22Rv1 (cell line): Measurements from ENCODE around the gene U2SURP.
"Not testable (repeated sequence)": the region's sequence is repeated elsewhere in the genome, so short reads cannot be mapped to it uniquely, and the experiment has no call there.

Experiments used
- H3K27ac ChIP-seq: fragments of 450-650 bp; 2 replicates; pipeline ENCODE4 v1.5.1; 2017
- CTCF ChIP-seq: fragments of 450-650 bp; IDR thresholded peaks from 2 replicates; pipeline ENCODE4 v1.5.1; 2017; ENCODE audit warnings: mild to moderate bottlenecking
- ZFX ChIP-seq: fragments of 450-650 bp; IDR thresholded peaks from 2 replicates; pipeline ENCODE4 v1.6.1; 2017; ENCODE audit warnings: antibody characterized with exemption, borderline replicate concordance

Gene U2SURP

GRCh38 chr3:143065364-143065763, 64.0 kb downstream of the U2SURP start:
- H3K27ac ChIP-seq, result no peak overlapping the region
- TF ChIP-seq ZFX (no peak), CTCF (no peak)

- TF ChIP-seq CTCF (no peak), ZFX (no peak)
- H3K27ac ChIP-seq, result no peak overlapping the region
These were observed 64.7 kb downstream of the U2SURP start for GRCh38 chr3:143066033-143066432.

GRCh38 chr3:143067201-143067600, 65.8 kb downstream of the U2SURP start:
- H3K27ac ChIP-seq, result no peak overlapping the region
- TF ChIP-seq ZFX, result no peak
- no peak for TF ChIP-seq CTCF

GRCh38 chr3:143068059-143068458, 66.7 kb downstream of the U2SURP start:
- no peak overlapping the region for H3K27ac ChIP-seq
- no peak for TF ChIP-seq CTCF
- no peak for TF ChIP-seq ZFX

GRCh38 chr3:143070977-143071551, 69.7 kb downstream of the U2SURP start:
- TF ChIP-seq ZFX (no peak), CTCF (no peak)
- no peak overlapping the region for H3K27ac ChIP-seq

- H3K27ac ChIP-seq, result no peak overlapping the region
- TF ChIP-seq ZFX (no peak), CTCF (no peak)
These were observed 70.4 kb downstream of the U2SURP start for GRCh38 chr3:143071776-143072175.

- H3K27ac ChIP-seq, result not testable (repeated sequence)
These were observed 71.1 kb downstream of the U2SURP start for GRCh38 chr3:143072298-143073020.

GRCh38 chr3:143073541-143073940, 72.2 kb downstream of the U2SURP start:
- not testable (repeated sequence) for H3K27ac ChIP-seq

- not testable (repeated sequence) for H3K27ac ChIP-seq
These were observed 72.6 kb downstream of the U2SURP start for GRCh38 chr3:143073983-143074382.
